ENCODE results near the gene DDX46.

Gene DDX46

DNA sequence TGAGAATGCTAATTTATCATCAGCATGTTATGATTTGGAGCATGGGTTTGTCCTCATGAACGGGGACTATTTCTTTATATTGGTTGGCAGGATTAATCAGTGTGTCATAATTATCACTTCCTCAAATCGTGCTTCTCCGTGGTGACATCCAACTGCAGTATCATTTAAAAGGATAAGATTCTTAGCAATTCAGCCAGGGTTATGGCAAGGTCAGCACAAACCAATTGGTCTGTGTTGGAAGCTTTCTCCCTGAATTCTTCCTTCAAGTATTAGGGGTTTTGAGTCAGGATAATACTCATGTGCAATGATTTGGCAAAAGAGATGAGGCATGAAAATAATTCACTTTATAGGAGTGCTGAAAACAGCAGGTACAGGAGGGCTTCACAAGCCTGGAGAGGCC, 25.8 kb upstream of the DDX46 start:
- ATAC-seq (ENCODE audit: low read depth): no peak
- Histone ChIP-seq H3K27me3 (ENCODE audit: insufficient read depth, poor library complexity, severe bottlenecking) (no peaks in the 10 kb centered on the region), H3K36me3 (ENCODE audit: low read depth) (no peaks in the 10 kb centered on the region), H3K4me1 (ENCODE audit: insufficient read depth, poor library complexity, severe bottlenecking) (peaks cover 4% of the 10 kb centered on the region), H3K9me3 (ENCODE audit: severe bottlenecking) (no peaks in the 10 kb centered on the region), H3K27ac (ENCODE audit: poor library complexity, severe bottlenecking) (no peak overlapping the region), H3K4me3 (ENCODE audit: severe bottlenecking) (no peak overlapping the region)
- no peak for DNase-seq (ENCODE audit: low spot score)
- TF ChIP-seq, protein P1, sequence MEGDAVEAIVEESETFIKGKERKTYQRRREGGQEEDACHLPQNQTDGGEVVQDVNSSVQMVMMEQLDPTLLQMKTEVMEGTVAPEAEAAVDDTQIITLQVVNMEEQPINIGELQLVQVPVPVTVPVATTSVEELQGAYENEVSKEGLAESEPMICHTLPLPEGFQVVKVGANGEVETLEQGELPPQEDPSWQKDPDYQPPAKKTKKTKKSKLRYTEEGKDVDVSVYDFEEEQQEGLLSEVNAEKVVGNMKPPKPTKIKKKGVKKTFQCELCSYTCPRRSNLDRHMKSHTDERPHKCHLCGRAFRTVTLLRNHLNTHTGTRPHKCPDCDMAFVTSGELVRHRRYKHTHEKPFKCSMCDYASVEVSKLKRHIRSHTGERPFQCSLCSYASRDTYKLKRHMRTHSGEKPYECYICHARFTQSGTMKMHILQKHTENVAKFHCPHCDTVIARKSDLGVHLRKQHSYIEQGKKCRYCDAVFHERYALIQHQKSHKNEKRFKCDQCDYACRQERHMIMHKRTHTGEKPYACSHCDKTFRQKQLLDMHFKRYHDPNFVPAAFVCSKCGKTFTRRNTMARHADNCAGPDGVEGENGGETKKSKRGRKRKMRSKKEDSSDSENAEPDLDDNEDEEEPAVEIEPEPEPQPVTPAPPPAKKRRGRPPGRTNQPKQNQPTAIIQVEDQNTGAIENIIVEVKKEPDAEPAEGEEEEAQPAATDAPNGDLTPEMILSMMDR (IDR thresholded peaks at IDR 0.05; ENCODE audit: poor library complexity, severe bottlenecking): no peak

DNA sequence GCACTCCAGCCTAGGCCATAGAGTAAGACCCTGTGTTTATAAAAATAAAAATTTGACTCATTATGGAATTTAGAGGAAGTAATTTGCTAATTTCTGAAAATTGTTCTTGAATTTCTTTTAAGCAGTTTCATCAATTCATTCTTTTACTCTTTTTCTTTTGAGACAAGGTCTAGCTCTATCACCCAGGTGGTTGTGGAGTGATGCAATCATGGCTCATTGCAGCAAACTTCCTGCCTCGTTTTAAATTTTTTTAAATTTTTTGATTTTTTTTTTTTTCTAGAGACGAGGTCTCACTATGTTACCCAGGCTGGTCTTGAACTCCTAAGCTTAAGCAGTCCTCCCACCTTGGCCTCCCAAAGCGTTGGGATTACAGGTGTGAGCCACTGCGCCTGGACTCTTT, 23.3 kb upstream of the DDX46 start:
- Histone ChIP-seq H3K4me1 (ENCODE audit: insufficient read depth, poor library complexity, severe bottlenecking) (peaks cover 11% of the 10 kb centered on the region), H3K4me3 (ENCODE audit: severe bottlenecking) (no peak overlapping the region), H3K27me3 (ENCODE audit: insufficient read depth, poor library complexity, severe bottlenecking) (no peaks in the 10 kb centered on the region), H3K27ac (ENCODE audit: poor library complexity, severe bottlenecking) (no peak overlapping the region), H3K36me3 (ENCODE audit: low read depth) (no peaks in the 10 kb centered on the region), H3K9me3 (ENCODE audit: severe bottlenecking) (no peaks in the 10 kb centered on the region)
- DNase-seq (ENCODE audit: low spot score) (no peak), ATAC-seq (ENCODE audit: low read depth) (no peak)
- TF ChIP-seq, protein P1 (IDR thresholded peaks at IDR 0.05; ENCODE audit: poor library complexity, severe bottlenecking): no peak

DNA sequence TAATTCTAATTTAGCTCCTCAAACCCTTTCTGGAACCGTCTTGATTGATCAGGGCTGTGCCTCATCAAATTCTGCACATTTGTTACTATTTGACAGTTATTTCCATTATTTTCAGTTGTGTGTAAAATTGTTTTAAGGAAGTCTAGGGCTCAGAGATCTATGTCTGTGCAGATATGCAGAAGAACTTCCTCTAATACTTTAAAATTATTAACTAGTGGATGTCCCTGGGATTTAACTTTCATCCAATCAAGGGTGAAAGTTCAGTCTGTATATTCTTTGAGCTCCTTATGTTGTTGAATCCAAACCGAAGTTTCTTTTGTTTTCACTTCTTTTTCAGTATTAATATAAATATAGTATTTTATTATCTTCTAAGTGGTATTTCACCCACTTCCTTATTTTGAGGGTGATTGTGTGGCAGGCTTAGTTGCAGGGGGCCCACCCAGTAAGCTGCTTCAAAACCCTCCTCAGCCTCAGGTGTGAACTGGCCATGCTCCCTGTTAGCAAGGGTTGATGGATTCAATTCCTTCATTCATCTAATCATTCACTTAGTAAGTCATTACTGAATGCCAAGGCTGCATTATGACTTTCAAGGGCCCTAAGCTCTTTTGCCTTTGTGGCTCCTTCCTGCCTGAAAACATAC, 22.3 kb upstream of the DDX46 start:
- Histone ChIP-seq H3K9me3 (ENCODE audit: severe bottlenecking) (no peaks in the 10 kb centered on the region), H3K4me1 (ENCODE audit: insufficient read depth, poor library complexity, severe bottlenecking) (peaks cover 11% of the 10 kb centered on the region), H3K27me3 (ENCODE audit: insufficient read depth, poor library complexity, severe bottlenecking) (no peaks in the 10 kb centered on the region), H3K4me3 (ENCODE audit: severe bottlenecking) (no peak overlapping the region), H3K27ac (ENCODE audit: poor library complexity, severe bottlenecking) (no peak overlapping the region), H3K36me3 (ENCODE audit: low read depth) (peaks cover 7% of the 10 kb centered on the region)
- TF ChIP-seq, protein P1 (IDR thresholded peaks at IDR 0.05; ENCODE audit: poor library complexity, severe bottlenecking): no peak
- ATAC-seq (ENCODE audit: low read depth) (no peak), DNase-seq (ENCODE audit: low spot score) (no peak)

DNA sequence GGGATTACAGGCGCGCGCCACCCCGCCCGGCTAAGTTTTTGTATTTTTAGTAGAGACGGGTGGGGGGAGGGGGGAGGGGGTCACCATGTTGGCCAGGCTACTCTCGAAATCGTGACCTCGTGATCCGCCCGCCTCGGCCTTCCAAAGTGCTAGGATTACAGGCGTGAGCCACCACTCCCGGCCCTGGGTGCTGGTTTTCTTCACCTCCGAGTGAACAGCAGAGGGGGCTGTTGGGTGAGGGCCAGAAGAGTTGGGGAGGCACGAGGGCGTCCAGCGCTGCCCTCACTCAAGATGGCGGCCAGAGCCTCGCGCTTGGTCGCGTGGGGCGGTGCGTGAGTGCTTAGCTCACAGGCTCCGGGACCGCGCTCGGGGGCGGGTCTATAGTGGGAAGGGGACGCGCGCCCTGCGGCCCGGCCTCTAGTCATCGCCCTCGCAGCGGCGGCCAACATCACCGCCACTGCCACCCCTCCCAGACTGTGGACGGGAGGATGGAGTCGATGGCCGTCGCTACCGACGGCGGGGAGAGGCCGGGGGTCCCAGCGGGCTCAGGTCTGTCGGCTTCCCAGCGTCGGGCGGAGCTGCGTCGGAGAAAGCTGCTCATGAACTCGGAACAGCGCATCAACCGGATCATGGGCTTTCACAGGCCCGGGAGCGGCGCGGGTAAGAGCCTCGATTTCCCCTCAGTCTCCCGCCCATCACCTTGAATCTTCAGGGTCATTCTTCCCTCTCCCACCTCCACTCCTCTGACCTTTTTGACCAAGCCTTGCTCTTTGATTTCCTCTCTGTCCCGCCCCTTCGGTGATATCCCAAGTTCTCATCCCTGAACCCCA, 20.2 kb upstream of the DDX46 start, which contains the start of gene CAMLG:
TSS of gene CAMLG (plus strand) at position 416 of the 830 bp plus-strand sequence. CDS start at position 489, 73 bp downstream.
- DNase-seq (ENCODE audit: low spot score) (peak; percentile 99), ATAC-seq (ENCODE audit: low read depth) (peak; percentile 93)
- H3K36me3 ChIP-seq (ENCODE audit: low read depth): peaks cover 20% of the 10 kb centered on the region
- H3K4me3 ChIP-seq (ENCODE audit: severe bottlenecking): peak within 1 kb of the TSS; percentile 75
- peak within 1 kb of the TSS; percentile 61 for H3K27ac ChIP-seq (ENCODE audit: poor library complexity, severe bottlenecking)
- TF ChIP-seq, protein P1 (IDR thresholded peaks at IDR 0.05; ENCODE audit: poor library complexity, severe bottlenecking): peak; percentile 96
- no peaks in the 10 kb centered on the region for H3K9me3 ChIP-seq (ENCODE audit: severe bottlenecking)
- H3K27me3 ChIP-seq (ENCODE audit: insufficient read depth, poor library complexity, severe bottlenecking): no peaks in the 10 kb centered on the region
- peaks cover 7% of the 10 kb centered on the region for H3K4me1 ChIP-seq (ENCODE audit: insufficient read depth, poor library complexity, severe bottlenecking)
